ENCODE data around the gene SLCO3A1.

GRCh38 chr15:92195241-92195640 lies 341.7 kb downstream of the SLCO3A1 start:
- no peak for TF ChIP-seq POLR2A (IDR thresholded peaks at IDR 0.05)
- no peak for TF ChIP-seq CTCF (IDR thresholded peaks at IDR 0.05)
